DND-41 (cell line): ENCODE measurements around the gene TCEAL9.

Experiments used
- ATAC-seq: fragments of 200-7000 bp; cut with Tn5 transposase; 3 replicates; pipeline ENCODE4 v1.9.1; 2021; ENCODE audit warnings: low read depth; ENCODE audit not compliant: insufficient read depth
- DNase-seq: peaks from one replicate; pipeline ENCODE4 v3.0.0-alpha.2; 2020
- H2AFZ ChIP-seq: 2 replicates; pipeline ENCODE4 v1.6.0; 2012; ENCODE audit warnings: low read depth, low read length
- H3K27ac ChIP-seq: 2 replicates; pipeline ENCODE4 v1.5.1; 2012; ENCODE audit warnings: low read length, inconsistent platforms
- H3K27me3 ChIP-seq: fragments of 200-600 bp; sonication (generic); 2 replicates; pipeline ENCODE4 v1.6.0; 2012; ENCODE audit warnings: low read length, mild to moderate bottlenecking, inconsistent platforms; ENCODE audit not compliant: insufficient read depth, poor library complexity
- H3K36me3 ChIP-seq: 2 replicates; pipeline ENCODE4 v1.5.1; 2012; ENCODE audit warnings: low read length, inconsistent platforms; ENCODE audit not compliant: insufficient read depth
- H3K4me1 ChIP-seq: 2 replicates; pipeline ENCODE4 v1.5.1; 2012; ENCODE audit warnings: mild to moderate bottlenecking, low read length; ENCODE audit not compliant: insufficient read depth
- H3K4me2 ChIP-seq: 2 replicates; pipeline ENCODE4 v1.6.0; 2012; ENCODE audit warnings: mild to moderate bottlenecking, moderate library complexity, low read length, inconsistent platforms; ENCODE audit not compliant: insufficient read depth
- H3K4me3 ChIP-seq, 2 experiments: fragments of 200-600 bp in 1 of 2; shearing (Covaris generic) in 1 of 2; 2 replicates each; pipeline ENCODE4 v1.5.1; 2012 to 2016; ENCODE audit warnings: inconsistent platforms in 2 of 2, low read length in 2 of 2, mild to moderate bottlenecking in 2 of 2, low read depth in 1 of 2, moderate library complexity in 1 of 2
- H3K79me2 ChIP-seq: 2 replicates; pipeline ENCODE4 v1.6.0; 2012; ENCODE audit warnings: low read length, inconsistent platforms; ENCODE audit not compliant: insufficient read depth
- H3K9ac ChIP-seq: 2 replicates; pipeline ENCODE4 v1.6.0; 2012; ENCODE audit warnings: low read depth, mild to moderate bottlenecking, inconsistent platforms, low read length, moderate library complexity
- H3K9me3 ChIP-seq: 2 replicates; pipeline ENCODE4 v1.5.1; 2012; ENCODE audit warnings: low read length, moderate library complexity, mild to moderate bottlenecking, inconsistent platforms; ENCODE audit not compliant: insufficient read depth, severe bottlenecking
- H4K20me1 ChIP-seq: 2 replicates; pipeline ENCODE4 v1.6.0; 2012; ENCODE audit warnings: low read length; ENCODE audit not compliant: insufficient read depth
- EZH2 ChIP-seq: IDR thresholded peaks from 3 replicates; pipeline ENCODE4 v1.6.1; 2012; ENCODE audit warnings: borderline replicate concordance, low read depth, mild to moderate bottlenecking, moderate library complexity, low read length, inconsistent platforms; ENCODE audit not compliant: severe bottlenecking
- TF ChIP-seq, protein P1 (sequence below): IDR thresholded peaks from 2 replicates; pipeline ENCODE4 v1.5.1; 2012; ENCODE audit warnings: borderline replicate concordance, low read length, moderate library complexity, mild to moderate bottlenecking; ENCODE audit not compliant: poor library complexity, severe bottlenecking; ENCODE audit errors: extremely low read depth

The TCEAL9 gene

GRCh38 chrX:103361798-103362197 is 5.5 kb downstream of the TCEAL9 start:
- Histone ChIP-seq H3K4me3 (no peak overlapping the region), H2AFZ (no peak overlapping the region), H3K9me3 (no peaks in the 10 kb centered on the region), H3K36me3 (0 out of 2 replicates have a peak, but pooled peaks cover 5% of the 10 kb centered on the region), H3K27ac (no peak overlapping the region), H3K9ac (no peak overlapping the region), H4K20me1 (no peaks in the 10 kb centered on the region), H3K79me2 (0 out of 2 replicates have a peak, but pooled peaks cover under 1% of the 10 kb centered on the region), H3K4me1 (peaks cover 7% of the 10 kb centered on the region), H3K27me3 (no peaks in the 10 kb centered on the region), H3K4me2 (no peak overlapping the region)
- DNase-seq (no peak), ATAC-seq (no peak)
- TF ChIP-seq, protein P1, sequence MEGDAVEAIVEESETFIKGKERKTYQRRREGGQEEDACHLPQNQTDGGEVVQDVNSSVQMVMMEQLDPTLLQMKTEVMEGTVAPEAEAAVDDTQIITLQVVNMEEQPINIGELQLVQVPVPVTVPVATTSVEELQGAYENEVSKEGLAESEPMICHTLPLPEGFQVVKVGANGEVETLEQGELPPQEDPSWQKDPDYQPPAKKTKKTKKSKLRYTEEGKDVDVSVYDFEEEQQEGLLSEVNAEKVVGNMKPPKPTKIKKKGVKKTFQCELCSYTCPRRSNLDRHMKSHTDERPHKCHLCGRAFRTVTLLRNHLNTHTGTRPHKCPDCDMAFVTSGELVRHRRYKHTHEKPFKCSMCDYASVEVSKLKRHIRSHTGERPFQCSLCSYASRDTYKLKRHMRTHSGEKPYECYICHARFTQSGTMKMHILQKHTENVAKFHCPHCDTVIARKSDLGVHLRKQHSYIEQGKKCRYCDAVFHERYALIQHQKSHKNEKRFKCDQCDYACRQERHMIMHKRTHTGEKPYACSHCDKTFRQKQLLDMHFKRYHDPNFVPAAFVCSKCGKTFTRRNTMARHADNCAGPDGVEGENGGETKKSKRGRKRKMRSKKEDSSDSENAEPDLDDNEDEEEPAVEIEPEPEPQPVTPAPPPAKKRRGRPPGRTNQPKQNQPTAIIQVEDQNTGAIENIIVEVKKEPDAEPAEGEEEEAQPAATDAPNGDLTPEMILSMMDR: no peak
- TF ChIP-seq EZH2: no peak

DNA sequence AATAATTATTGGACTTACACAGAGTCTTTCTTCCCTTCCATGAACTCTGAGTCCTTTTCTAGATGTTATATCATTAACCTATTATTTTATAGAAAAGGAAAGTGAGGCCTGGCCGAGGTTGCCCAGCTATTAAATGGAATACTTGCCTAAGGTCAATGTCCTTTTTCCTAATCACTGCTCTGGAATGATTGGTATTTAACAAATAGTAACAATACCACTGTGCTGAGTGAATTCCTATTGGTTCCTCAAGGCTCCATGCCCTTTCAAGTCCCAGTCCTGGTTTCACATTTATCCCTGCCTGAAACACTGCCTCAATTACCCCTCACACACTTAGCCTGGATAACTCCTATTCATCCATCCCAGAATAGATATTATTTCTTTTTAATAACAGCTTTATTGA is 6.2 kb downstream of the TCEAL9 start:
- no peak overlapping the region for H3K27ac ChIP-seq
- DNase-seq: no peak

GRCh38 chrX:103363046-103363445 is 6.7 kb downstream of the TCEAL9 start:
- H3K9ac ChIP-seq: no peak overlapping the region
- no peak overlapping the region for H3K27ac ChIP-seq
- no peak for ATAC-seq
- no peak overlapping the region for H2AFZ ChIP-seq
- no peaks in the 10 kb centered on the region for H3K79me2 ChIP-seq
- no peaks in the 10 kb centered on the region for H3K36me3 ChIP-seq
- no peak for TF ChIP-seq EZH2
- TF ChIP-seq, protein P1: no peak
- H4K20me1 ChIP-seq: no peaks in the 10 kb centered on the region
- no peaks in the 10 kb centered on the region for H3K9me3 ChIP-seq
- DNase-seq: no peak
- H3K4me1 ChIP-seq: no peaks in the 10 kb centered on the region
- no peak overlapping the region for H3K4me2 ChIP-seq
- H3K4me3 ChIP-seq: no peak overlapping the region
- H3K27me3 ChIP-seq: no peaks in the 10 kb centered on the region

More for the DNA sequence above, 6.2 kb downstream of the TCEAL9 start:
- H3K4me2 ChIP-seq: no peak overlapping the region
- no peak overlapping the region for H2AFZ ChIP-seq
- no peaks in the 10 kb centered on the region for H3K9me3 ChIP-seq
- no peaks in the 10 kb centered on the region for H3K27me3 ChIP-seq
- H3K79me2 ChIP-seq: no peaks in the 10 kb centered on the region
- no peak overlapping the region for H3K4me3 ChIP-seq
- 0 out of 2 replicates have a peak, but pooled peaks cover 5% of the 10 kb centered on the region for H3K36me3 ChIP-seq
- no peaks in the 10 kb centered on the region for H4K20me1 ChIP-seq
- no peak overlapping the region for H3K9ac ChIP-seq
- TF ChIP-seq EZH2: no peak
- TF ChIP-seq, protein P1: no peak
- no peak for ATAC-seq
- peaks cover 2% of the 10 kb centered on the region for H3K4me1 ChIP-seq

- TF ChIP-seq EZH2: no peak
- TF ChIP-seq, protein P1: no peak
- H3K4me3 ChIP-seq: no peak overlapping the region
- H3K9me3 ChIP-seq: no peaks in the 10 kb centered on the region
- ATAC-seq (no peak), DNase-seq (no peak)
- no peak overlapping the region for H2AFZ ChIP-seq
- no peaks in the 10 kb centered on the region for H3K36me3 ChIP-seq
- H3K4me1 ChIP-seq: no peaks in the 10 kb centered on the region
- no peaks in the 10 kb centered on the region for H4K20me1 ChIP-seq
- H3K27me3 ChIP-seq: no peaks in the 10 kb centered on the region
- no peaks in the 10 kb centered on the region for H3K79me2 ChIP-seq
- H3K9ac ChIP-seq: no peak overlapping the region
- no peak overlapping the region for H3K4me2 ChIP-seq
- no peak overlapping the region for H3K27ac ChIP-seq
These were observed 11.2 kb downstream of the TCEAL9 start for GRCh38 chrX:103367502-103367901.
